GM18519 (cell line): ENCODE results near the gene NBEA.
"Not testable (repeated sequence)": the region's sequence is repeated elsewhere in the genome, so short reads cannot be mapped to it uniquely, and the experiment has no call there.

Experiments
- ATAC-seq: cut with Tn5 transposase; IDR thresholded peaks from one replicate; pipeline ENCODE4 v1.9.1; 2021; ENCODE audit warnings: mild to moderate bottlenecking, moderate library complexity; ENCODE audit not compliant: unreplicated experiment, low FRiP score

Gene NBEA

GRCh38 chr13:35356572-35356971 is 414.5 kb downstream of the NBEA start:
- ATAC-seq = no peak

DNA sequence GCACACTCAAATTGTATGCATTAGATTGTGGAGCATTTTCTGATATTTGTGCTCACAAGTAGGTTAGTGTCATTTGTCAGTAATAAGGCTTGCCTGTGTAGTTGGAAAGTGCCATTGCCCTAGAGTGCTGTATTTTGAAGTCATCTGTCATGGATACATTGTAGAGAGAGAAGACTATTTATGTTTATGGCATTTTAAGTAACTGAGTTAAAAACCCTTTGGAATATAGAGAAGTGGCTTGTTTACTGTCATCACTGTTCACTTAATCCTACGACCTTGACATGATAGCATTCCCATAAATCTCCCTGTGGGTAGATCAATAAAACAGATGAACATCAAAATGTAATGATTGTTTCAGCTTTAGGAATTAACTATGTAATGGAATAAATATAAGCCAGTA is 423.8 kb downstream of the NBEA start:
- no peak for ATAC-seq

GRCh38 chr13:35367586-35367985 is 425.5 kb downstream of the NBEA start:
- ATAC-seq = no peak

DNA sequence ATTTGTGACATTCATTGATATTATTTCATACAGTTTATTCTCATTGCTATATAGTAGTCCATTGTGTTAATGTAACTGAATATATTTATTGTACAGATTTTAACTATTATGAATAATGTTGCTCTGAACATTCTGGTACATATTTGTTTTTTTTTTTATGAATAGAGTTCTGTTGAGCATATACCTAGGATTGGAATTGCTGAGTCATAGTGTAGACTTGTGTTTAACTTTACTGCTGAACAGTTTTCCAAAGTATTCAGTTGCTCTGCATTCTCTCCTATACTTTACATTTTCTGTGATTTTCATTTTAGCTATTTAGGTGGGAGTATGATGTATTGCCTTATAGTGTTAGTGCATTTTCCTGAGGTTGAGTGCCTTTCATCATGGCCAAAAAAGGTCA is 436.9 kb downstream of the NBEA start:
- ATAC-seq = no peak

DNA sequence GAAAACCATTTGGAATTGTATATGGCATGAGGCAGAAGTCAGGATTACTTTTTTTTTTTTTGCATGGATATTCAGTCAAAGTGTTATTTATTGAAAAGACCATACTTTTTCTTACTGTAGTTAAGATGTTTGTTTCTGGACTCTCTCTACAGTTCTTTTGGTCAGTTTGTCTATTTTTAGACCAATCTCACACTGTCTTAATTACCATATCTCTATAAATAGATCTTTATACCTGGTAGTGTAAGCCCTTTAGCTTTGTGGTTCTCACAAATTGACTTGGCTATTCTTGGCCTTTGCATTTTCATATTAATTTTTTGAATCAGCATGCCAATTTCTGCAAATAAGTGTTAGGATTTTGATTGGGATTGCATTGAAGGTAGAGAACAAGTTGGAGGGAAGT is 437.6 kb downstream of the NBEA start:
- ATAC-seq = no peak

- ATAC-seq = no peak
Observed at GRCh38 chr13:35387682-35388250, 445.7 kb downstream of the NBEA start.

DNA sequence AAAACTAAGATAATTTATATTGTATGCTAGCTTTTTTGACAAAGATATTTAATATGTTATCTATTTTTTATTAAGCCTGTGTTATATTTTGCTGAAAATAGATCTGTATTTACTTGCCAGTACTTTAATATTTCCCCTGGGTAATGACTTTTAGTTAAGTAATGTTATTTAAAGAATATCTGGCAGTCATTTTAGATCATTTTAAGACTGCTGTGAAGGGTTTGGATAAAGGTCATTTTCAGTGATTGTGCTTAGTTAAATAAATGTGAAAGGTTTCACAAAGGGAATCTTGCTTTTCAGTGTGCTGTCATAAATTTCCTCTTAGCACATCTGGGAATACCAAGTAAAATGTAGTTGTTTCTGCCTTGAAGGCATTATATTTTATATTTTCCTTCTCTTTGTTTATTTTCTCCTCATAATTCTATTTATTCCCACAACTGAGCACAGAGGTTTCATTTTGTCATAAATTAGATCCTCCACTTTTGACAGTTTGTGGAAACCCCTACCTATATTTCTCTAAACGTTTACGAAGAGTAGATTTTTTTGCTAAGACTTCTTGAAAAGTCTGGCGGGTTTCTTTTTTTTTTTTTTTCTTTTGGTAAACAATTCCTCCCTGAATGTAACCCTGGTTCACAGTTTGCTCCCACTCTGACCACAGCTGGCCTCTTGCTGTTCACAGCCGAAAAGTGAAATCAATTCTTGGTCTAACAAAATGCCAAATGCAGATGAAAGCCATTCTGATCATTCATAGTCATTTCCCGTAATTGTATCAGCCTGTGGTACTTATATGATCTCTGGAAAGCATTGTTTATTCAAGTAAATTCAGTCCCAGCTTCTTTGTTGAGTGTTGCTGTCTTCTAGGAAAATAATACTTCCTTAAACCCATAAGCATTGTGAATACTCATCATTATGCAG is 446.6 kb downstream of the NBEA start:
- no peak for ATAC-seq

DNA sequence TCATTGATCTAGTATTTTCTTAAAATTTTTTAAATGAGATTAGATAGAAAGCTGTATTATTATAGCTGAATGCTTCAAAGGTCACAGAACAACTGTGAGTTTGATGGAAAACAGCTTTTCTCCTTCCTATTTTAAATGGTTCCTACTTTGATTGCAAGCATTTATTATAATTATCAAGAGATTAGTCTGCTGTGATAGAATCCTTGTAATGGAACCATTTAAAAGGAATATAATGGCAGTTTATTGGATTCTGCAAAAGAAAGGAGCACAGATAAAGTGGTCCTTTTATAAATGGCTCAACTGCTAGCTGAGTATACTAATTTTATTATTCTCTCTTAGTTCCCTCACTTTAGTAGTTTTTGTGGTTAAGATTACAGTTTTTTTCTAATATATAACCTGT is 447.5 kb downstream of the NBEA start:
- no peak for ATAC-seq

- ATAC-seq = no peak
Observed at GRCh38 chr13:35392768-35393167, 450.7 kb downstream of the NBEA start.

GRCh38 chr13:35393886-35394285 is 451.8 kb downstream of the NBEA start:
- ATAC-seq = no peak

DNA sequence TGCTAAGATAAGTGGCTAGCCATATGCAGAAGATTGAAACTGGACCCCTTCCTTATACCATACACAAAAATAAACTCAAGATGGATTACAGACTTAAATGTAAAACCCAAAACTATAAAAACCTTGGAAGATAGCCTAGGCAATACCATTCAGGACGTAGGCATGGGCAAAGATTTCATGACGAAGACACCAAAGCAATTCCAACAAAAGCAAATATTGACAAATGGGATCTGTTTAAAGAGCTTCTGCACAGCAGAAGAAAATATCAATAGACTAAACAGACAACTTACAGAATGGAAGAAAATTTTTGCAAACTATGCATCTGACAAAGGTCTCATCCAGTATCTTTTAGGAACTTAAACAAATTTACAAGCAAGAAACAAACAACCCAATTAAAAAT is 466.2 kb downstream of the NBEA start:
- ATAC-seq = not testable (repeated sequence)

DNA sequence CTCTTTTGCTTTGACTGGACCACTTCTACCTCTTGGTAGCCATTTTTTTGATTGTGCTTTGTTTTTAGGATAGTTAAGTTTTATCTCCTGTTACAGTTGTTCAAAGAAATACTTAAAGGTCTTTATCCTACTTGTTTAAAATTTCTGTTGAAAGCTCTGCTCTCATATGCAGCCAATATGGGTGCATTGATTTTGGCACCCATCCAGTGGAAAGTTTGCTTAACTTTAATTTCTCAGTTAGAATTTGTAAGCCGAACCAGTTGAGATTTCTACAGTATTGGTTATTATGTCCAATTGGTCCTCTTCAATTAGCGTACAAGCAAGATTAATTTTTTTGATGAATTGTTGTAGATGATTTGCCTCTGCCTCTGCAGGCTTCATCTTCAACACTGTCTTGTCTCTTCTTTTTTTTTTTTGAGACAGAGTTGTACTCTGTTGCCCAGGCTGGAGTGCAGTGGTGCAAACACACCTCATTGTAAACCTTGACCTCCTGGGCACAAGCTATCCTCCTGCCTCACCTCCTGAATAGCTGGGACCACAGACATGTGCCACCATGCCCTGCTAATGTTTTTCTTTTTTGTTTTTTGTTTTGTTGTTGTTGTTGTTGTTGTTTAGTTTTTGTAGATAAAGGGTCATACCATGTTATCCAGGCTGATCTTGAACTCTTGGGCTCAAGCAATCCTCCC is 469.1 kb downstream of the NBEA start:
- no peak for ATAC-seq

DNA sequence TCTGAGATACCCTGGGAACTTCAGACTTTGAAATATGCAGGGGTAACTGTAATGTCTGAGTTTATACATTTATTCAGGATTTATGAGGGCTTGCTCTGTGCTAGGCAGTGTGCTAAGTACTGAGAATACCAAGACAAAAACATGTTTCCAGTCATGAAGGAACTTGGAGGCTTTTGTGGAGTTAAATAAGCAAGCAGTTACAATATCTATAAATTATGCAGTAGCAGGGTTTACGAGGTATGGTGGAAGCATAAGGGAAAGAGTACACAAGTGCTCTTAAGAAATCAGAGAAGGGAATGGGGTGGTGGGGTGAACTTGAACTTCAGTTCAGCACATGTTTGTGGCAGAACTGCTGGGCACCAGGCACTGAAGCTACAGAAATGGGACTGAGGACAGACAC is 506.4 kb downstream of the NBEA start:
- no peak for ATAC-seq

DNA sequence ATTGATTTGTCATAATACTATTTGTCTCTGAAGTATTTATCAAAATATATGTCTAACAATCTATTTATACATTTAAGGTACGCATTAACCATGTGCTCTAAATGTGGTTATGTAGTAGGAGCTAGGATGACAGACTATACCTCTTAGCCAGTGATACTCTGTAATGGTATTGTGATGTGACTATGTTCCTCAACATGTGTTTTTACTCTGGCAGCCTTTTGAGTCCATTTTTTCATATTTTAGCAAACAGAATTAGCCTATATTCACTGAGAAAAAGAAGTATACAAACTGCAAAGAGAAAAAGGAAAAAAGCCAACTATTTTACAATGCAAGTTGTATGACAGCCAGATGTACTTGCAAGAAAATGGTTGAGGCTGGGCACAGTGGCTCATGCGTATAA is 507.8 kb downstream of the NBEA start:
- ATAC-seq = no peak

- ATAC-seq = no peak
Observed at GRCh38 chr13:35455022-35455421, 513.0 kb downstream of the NBEA start.

- ATAC-seq = no peak
Observed at GRCh38 chr13:35457258-35457657, 515.2 kb downstream of the NBEA start.

GRCh38 chr13:35460061-35460460 is 518.0 kb downstream of the NBEA start:
- no peak for ATAC-seq

DNA sequence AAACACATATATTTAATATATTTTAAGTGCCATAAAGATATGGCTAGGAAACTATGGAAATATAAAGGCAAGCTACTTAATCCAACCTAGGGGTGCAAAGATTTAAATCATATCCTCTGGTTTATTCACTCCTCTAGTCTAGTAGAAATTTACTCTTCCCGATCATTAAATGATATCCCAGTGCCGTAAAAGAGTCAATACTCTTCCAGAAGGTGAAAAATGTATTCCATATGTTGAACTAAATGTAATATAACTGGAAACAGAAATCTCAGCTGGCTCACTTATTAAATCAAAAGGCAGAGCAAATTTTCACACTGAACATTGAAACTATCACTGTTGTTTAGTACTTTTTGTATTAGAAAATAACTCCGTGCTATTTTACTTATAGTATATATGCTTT is 523.3 kb downstream of the NBEA start:
- no peak for ATAC-seq

- ATAC-seq = no peak
Observed at GRCh38 chr13:35468195-35468594, 526.1 kb downstream of the NBEA start.

DNA sequence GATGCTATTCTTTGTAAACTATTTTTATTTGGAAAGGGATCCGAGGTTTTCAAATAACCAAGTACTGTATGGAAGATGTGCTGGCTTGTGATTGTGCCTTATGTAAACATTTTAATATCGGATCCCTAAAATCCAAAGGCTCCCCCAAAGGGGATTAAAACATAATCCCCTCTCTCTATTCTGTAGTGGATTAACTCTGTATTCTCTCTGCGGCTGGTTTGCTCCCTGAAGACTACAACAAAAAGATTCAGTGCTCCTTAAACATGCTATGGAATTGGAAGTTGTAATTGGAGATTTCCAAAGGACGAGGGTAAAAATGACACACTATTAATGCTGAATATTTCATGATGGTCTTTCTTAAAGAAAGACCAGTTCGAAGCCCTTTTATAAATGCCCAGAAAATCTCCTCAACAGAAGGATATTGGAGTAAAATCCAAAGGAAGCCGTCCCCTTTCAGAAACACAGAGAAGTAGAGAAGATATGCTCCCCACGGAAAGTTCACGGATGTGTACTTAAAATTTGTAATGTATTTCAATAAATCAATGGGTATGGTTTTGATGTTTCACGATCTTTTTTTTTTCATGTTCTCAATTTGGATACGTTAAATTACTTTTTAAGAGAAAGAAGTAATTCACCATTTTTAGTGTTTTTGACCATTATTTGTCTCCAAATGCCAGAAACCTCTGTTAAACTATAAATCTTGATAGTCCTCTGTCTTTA is 527.9 kb downstream of the NBEA start:
- no peak for ATAC-seq
